CD4-positive, CD25-positive, alpha-beta regulatory T cell (primary cell): Measurements from ENCODE around the gene FGFRL1. TPM values are rescaled to one million over a fixed set of nuclear protein-coding genes. Genes with fewer than 3 reads are reported as not detected.
A peak's percentile ranks its signal among the peaks of the same experiment; 100 is the strongest.

Experiments
- ATAC-seq, 2 donors: fragments of 150-1000 bp; cut with Tn5 transposase; one replicate each; pipeline ENCODE4 v1.10.0; 2021; ENCODE audit warnings: low read depth in 2 of 2, moderate number of reproducible peaks in 2 of 2, moderate library complexity in 1 of 2
- DNase-seq, 3 donors: peaks; one replicate each; pipeline versions ENCODE4 v3.0.0 to v3.0.0-alpha.2; 2012 to 2022; ENCODE audit warnings: mixed read lengths in 1 of 3
- H3K27ac ChIP-seq: one replicate; pipeline ENCODE4 v1.7.0; 2013; ENCODE audit warnings: mild to moderate bottlenecking, low read length; ENCODE audit not compliant: insufficient read depth, poor library complexity, severe bottlenecking
- H3K27me3 ChIP-seq: one replicate; pipeline ENCODE4 v1.7.0; 2013; ENCODE audit warnings: low read length; ENCODE audit not compliant: control insufficient read depth, insufficient read depth
- H3K36me3 ChIP-seq: one replicate; pipeline ENCODE4 v1.7.0; 2013; ENCODE audit warnings: mild to moderate bottlenecking, low read length, moderate library complexity; ENCODE audit not compliant: control insufficient read depth, insufficient read depth
- H3K4me1 ChIP-seq: 2 replicates; pipeline ENCODE4 v1.7.0; 2013; ENCODE audit warnings: mild to moderate bottlenecking, low read length; ENCODE audit not compliant: insufficient read depth, control insufficient read depth, poor library complexity, severe bottlenecking
- H3K4me3 ChIP-seq: one replicate; pipeline ENCODE4 v1.7.0; 2013; ENCODE audit warnings: low read depth, mild to moderate bottlenecking, low read length, moderate library complexity
- H3K9me3 ChIP-seq, 2 experiments: 1 replicate in 1 of 2; 2 replicates in 1 of 2; pipeline ENCODE4 v1.7.0; 2013; ENCODE audit warnings: low read length in 2 of 2, mild to moderate bottlenecking in 1 of 2, moderate library complexity in 1 of 2; ENCODE audit not compliant: control insufficient read depth in 2 of 2
- H3K27ac Mint-ChIP-seq, 3 donors: one replicate each; pipeline ENCODE4 v1.8.0; 2020 to 2022; ENCODE audit warnings: mild to moderate bottlenecking in 3 of 3, mixed read lengths in 3 of 3, moderate library complexity in 2 of 3
- H3K27me3 Mint-ChIP-seq: one replicate; pipeline ENCODE4 v1.8.0; 2022; ENCODE audit warnings: mild to moderate bottlenecking, mixed read lengths
- H3K36me3 Mint-ChIP-seq: one replicate; pipeline ENCODE4 v1.8.0; 2020; ENCODE audit warnings: mixed read lengths
- H3K4me1 Mint-ChIP-seq, 4 donors: one replicate each; pipeline ENCODE4 v1.8.0; 2020 to 2022; ENCODE audit warnings: mixed read lengths in 4 of 4, mild to moderate bottlenecking in 1 of 4
- H3K4me3 Mint-ChIP-seq, 4 donors: one replicate each; pipeline ENCODE4 v1.8.0; 2020 to 2022; ENCODE audit warnings: mild to moderate bottlenecking in 4 of 4, mixed read lengths in 4 of 4, moderate library complexity in 3 of 4
- H3K9me3 Mint-ChIP-seq, 7 donors: one replicate each; pipeline ENCODE4 v1.8.0; 2020 to 2022; ENCODE audit warnings: mixed read lengths in 7 of 7, mild to moderate bottlenecking in 3 of 7, moderate library complexity in 2 of 7
- polyA plus RNA-seq, 4 donors: library from polyadenylated mRNA; unstranded; fragments of 300-500 nt; fragmentation: Illumina TruSeq; gene quantifications; one replicate each; pipeline ENCODE4 v1.2.3, GENCODE V29; 2021
- total RNA-seq: library from RNA; stranded (reverse); gene quantifications from one replicate; pipeline ENCODE4 v1.2.3, GENCODE V29; 2022

FGFRL1 gene
- total RNA-seq (14.3 TPM), polyA plus RNA-seq (1 to 10 TPM in 1 of 4 donors, under 1 TPM in 3; 0.27 to 1.6 (median 0.33) TPM)

- H3K9me3 Mint-ChIP-seq: peaks cover 0 to 2% (median 0%) of the 10 kb centered on the region in 7 donors
- H3K27me3 Mint-ChIP-seq: peaks cover 26% of the 10 kb centered on the region
- H3K4me3 Mint-ChIP-seq: peak within 1 kb of the TSS; percentile 84 to 98 (median 91)
- H3K36me3 ChIP-seq: no peaks in the 10 kb centered on the region
- peak within 1 kb of the TSS; percentile 84 for H3K27ac ChIP-seq
- DNase-seq: peak; percentile 82 to 93 (median 86)
- H3K4me3 ChIP-seq: peak within 1 kb of the TSS; percentile 19
- peak; percentile 66 for ATAC-seq
- H3K4me1 ChIP-seq: peaks cover 31% of the 10 kb centered on the region
- peaks cover 0 to 15% (median 6%) of the 10 kb centered on the region in 4 donors for H3K4me1 Mint-ChIP-seq
- H3K27me3 ChIP-seq: peaks cover 5% of the 10 kb centered on the region
- peaks cover 0 to 2% of the 10 kb centered on the region in 2 experiments for H3K9me3 ChIP-seq
- H3K27ac Mint-ChIP-seq: peak within 1 kb of the TSS; percentile 83 to 98 (median 92)
- H3K36me3 Mint-ChIP-seq: no peaks in the 10 kb centered on the region
Observed at GRCh38 chr4:1011022-1011665, at the start of gene FGFRL1. Gene FGFRL1, plus strand, starts transcription at chr4:1011626. Its CDS starts 860 bp downstream, at chr4:1012486.

GRCh38 chr4:962231-963208 is 48.9 kb upstream of the FGFRL1 start:
- H3K27ac Mint-ChIP-seq: no peak overlapping the region
- H3K4me1 Mint-ChIP-seq: peaks cover 0 to 2% (median 0%) of the 10 kb centered on the region in 4 donors
- Histone ChIP-seq H3K4me1 (no peaks in the 10 kb centered on the region), H3K4me3 (no peak overlapping the region), H3K9me3 (no peaks in the 10 kb centered on the region), H3K36me3 (no peaks in the 10 kb centered on the region), H3K27me3 (no peaks in the 10 kb centered on the region), H3K27ac (no peak overlapping the region)
- H3K36me3 Mint-ChIP-seq: peaks cover 5% of the 10 kb centered on the region
- H3K9me3 Mint-ChIP-seq: peaks cover 0 to 1% (median 0%) of the 10 kb centered on the region in 7 donors
- DNase-seq (no peak), ATAC-seq (no peak)
- no peak overlapping the region for H3K4me3 Mint-ChIP-seq
- no peaks in the 10 kb centered on the region for H3K27me3 Mint-ChIP-seq

GRCh38 chr4:963276-964225 is 47.9 kb upstream of the FGFRL1 start:
- H3K27ac Mint-ChIP-seq: no peak overlapping the region
- H3K27me3 Mint-ChIP-seq: no peaks in the 10 kb centered on the region
- no peak overlapping the region for H3K27ac ChIP-seq
- H3K27me3 ChIP-seq: no peaks in the 10 kb centered on the region
- H3K4me1 ChIP-seq: no peaks in the 10 kb centered on the region
- peaks cover 0 to 1% (median 0%) of the 10 kb centered on the region in 4 donors for H3K4me1 Mint-ChIP-seq
- H3K4me3 ChIP-seq: no peak overlapping the region
- peaks cover 0 to 1% (median 0%) of the 10 kb centered on the region in 7 donors for H3K9me3 Mint-ChIP-seq
- DNase-seq: no peak
- no peaks in the 10 kb centered on the region for H3K9me3 ChIP-seq
- ATAC-seq: no peak
- no peak overlapping the region for H3K4me3 Mint-ChIP-seq
- peaks cover 4% of the 10 kb centered on the region for H3K36me3 Mint-ChIP-seq
- no peaks in the 10 kb centered on the region for H3K36me3 ChIP-seq

- H3K9me3 ChIP-seq: no peaks in the 10 kb centered on the region
- no peaks in the 10 kb centered on the region for H3K27me3 Mint-ChIP-seq
- H3K4me3 Mint-ChIP-seq: no peak overlapping the region
- H3K27me3 ChIP-seq: no peaks in the 10 kb centered on the region
- DNase-seq (no peak), ATAC-seq (no peak)
- H3K4me1 Mint-ChIP-seq: no peaks in the 10 kb centered on the region
- H3K27ac Mint-ChIP-seq: no peak overlapping the region
- H3K36me3 ChIP-seq: no peaks in the 10 kb centered on the region
- no peaks in the 10 kb centered on the region for H3K36me3 Mint-ChIP-seq
- peaks cover 0 to 1% (median 0%) of the 10 kb centered on the region in 7 donors for H3K9me3 Mint-ChIP-seq
- H3K4me1 ChIP-seq: no peaks in the 10 kb centered on the region
- H3K4me3 ChIP-seq: no peak overlapping the region
- H3K27ac ChIP-seq: no peak overlapping the region
Observed at GRCh38 chr4:964346-965025, 46.9 kb upstream of the FGFRL1 start.

- ATAC-seq: no peak
- no peak overlapping the region for H3K27ac ChIP-seq
Observed at GRCh38 chr4:965048-965765, 46.2 kb upstream of the FGFRL1 start.

GRCh38 chr4:965766-966134 is 45.7 kb upstream of the FGFRL1 start:
- Histone ChIP-seq H3K27me3 (no peaks in the 10 kb centered on the region), H3K27ac (no peak overlapping the region), H3K9me3 (no peaks in the 10 kb centered on the region), H3K36me3 (no peaks in the 10 kb centered on the region), H3K4me3 (no peak overlapping the region), H3K4me1 (no peaks in the 10 kb centered on the region)
- no peaks in the 10 kb centered on the region for H3K27me3 Mint-ChIP-seq
- H3K4me1 Mint-ChIP-seq: peaks cover 0 to 5% (median 2%) of the 10 kb centered on the region in 4 donors
- H3K4me3 Mint-ChIP-seq: no peak overlapping the region
- no peak overlapping the region for H3K27ac Mint-ChIP-seq
- peaks cover 0 to 1% (median 0%) of the 10 kb centered on the region in 7 donors for H3K9me3 Mint-ChIP-seq
- H3K36me3 Mint-ChIP-seq: no peaks in the 10 kb centered on the region
- DNase-seq (no peak), ATAC-seq (no peak)

More at GRCh38 chr4:965048-965765, 46.2 kb upstream of the FGFRL1 start:
- Histone ChIP-seq H3K27me3 (no peaks in the 10 kb centered on the region), H3K4me1 (no peaks in the 10 kb centered on the region), H3K4me3 (no peak overlapping the region), H3K9me3 (no peaks in the 10 kb centered on the region), H3K36me3 (no peaks in the 10 kb centered on the region)
- H3K9me3 Mint-ChIP-seq: peaks cover 0 to 1% (median 0%) of the 10 kb centered on the region in 7 donors
- H3K27me3 Mint-ChIP-seq: no peaks in the 10 kb centered on the region
- no peaks in the 10 kb centered on the region for H3K36me3 Mint-ChIP-seq
- H3K4me3 Mint-ChIP-seq: no peak overlapping the region
- no peak for DNase-seq
- no peak overlapping the region for H3K27ac Mint-ChIP-seq
- H3K4me1 Mint-ChIP-seq: no peaks in the 10 kb centered on the region
